Hematopoietic multipotent progenitor cell treated with erythropoietin and hydrocortisone succinate and interleukin-3 and kit ligand, for 17 days (in vitro differentiated cells): ENCODE data around the gene EHMT1.
"Not testable (repeated sequence)": the region's sequence is repeated elsewhere in the genome, so short reads cannot be mapped to it uniquely, and the experiment has no call there.

Experiments
- DNase-seq: peaks from one replicate; pipeline ENCODE4 v3.0.0-alpha.2; 2015; ENCODE audit warnings: low spot score

Gene EHMT1

GRCh38 chr9:137615387-137615871, 3.4 kb upstream of the EHMT1 start:
- no peak for DNase-seq

GRCh38 chr9:137619240-137620047, 639 bp downstream of the EHMT1 start:
- DNase-seq, result no peak

GRCh38 chr9:137620048-137620405, 1.2 kb downstream of the EHMT1 start:
- no peak for DNase-seq

DNA sequence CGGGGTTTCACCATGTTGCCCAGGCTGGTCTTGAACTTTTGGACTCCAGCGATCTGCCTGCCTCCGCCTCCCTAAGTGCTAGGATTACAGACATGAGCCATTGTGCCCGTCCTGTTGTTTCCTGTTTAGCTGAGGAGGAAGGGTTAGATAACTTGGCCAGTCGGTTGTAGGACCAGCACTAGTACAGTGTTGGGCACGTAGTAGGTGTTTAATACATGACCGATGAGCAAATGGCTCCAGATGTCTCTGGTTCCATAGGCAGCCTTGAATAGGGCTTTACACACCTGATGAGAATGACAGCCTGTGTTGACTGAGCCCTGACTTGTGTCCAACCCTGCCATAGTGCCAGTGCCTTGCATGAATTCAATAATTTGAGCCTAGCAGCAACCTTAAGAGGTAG, 1.8 kb downstream of the EHMT1 start:
- no peak for DNase-seq

DNA sequence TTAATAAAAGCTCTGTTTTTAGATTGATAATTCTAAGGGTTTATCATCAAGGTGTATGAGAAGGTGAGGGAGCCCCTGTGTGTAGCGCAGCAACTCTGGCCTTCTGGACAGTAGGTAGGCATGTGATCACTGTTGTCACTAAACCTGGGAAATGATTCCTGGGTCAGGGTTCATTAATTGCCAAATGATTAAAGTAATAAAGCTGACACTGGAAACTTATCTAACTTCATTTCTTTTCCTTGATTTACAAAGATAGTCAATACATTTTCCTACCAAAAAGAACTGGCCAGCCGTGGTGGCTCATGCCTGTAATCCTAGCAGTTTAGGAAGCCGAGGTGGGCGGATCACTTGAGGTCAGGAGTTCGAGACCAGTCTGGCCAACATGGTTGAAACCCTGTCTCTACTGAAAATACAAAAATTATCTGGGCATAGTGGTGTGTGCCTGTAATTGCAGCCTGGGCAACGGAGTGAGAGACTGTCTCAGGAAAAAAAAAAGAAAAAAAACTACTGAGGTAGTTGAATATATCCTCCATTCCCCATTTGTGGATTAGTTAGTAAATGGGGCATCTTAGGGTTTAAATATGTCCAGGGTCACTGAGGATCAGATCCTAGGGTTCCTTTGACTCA, 2.4 kb downstream of the EHMT1 start:
- DNase-seq, result no peak

- not testable (repeated sequence) for DNase-seq
Observed at GRCh38 chr9:137622211-137622610, 3.4 kb downstream of the EHMT1 start.

DNA sequence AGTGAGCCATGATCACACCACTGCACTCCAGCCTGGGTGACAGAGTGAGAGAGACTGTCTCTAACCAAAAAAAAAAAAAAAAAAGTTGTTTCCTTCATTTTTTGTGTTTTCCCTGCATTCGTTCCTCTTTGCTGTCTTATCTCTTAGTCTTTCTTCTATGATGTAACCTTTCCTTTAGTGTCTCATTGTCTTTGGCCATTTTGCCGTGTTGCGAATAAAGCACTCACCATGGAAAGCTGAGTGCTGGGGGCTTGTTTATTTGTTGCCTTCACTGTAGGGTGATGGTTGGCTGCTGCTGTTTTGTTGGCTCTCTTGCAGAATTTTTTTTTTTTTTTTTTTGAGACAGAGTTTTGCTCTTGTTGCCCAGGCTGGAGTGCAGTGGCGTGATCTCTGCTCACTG, 7.7 kb downstream of the EHMT1 start:
- no peak for DNase-seq

DNA sequence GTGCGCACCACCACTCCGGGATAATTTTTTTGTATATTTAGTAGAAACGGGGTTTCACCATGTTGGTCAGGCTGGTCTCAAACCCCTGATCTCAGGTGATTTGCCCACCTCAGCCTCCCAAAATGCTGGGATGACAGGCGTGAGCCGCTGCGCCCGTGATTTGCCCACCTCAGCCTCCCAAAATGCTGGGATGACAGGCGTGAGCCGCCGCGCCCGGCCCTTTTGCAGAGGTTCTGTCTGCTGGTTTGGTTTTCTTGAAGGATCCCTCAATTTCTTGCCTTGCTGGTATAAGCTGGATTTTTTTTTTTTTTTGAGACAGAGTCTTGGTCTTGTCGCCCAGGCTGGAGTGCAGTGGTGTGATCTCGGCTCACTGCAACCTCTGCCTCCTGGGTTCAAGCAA, 8.6 kb downstream of the EHMT1 start:
- not testable (repeated sequence) for DNase-seq

- DNase-seq, result no peak
Observed at GRCh38 chr9:137630126-137630525, 11.3 kb downstream of the EHMT1 start.

GRCh38 chr9:137630679-137631078, 11.9 kb downstream of the EHMT1 start:
- DNase-seq, result no peak

DNA sequence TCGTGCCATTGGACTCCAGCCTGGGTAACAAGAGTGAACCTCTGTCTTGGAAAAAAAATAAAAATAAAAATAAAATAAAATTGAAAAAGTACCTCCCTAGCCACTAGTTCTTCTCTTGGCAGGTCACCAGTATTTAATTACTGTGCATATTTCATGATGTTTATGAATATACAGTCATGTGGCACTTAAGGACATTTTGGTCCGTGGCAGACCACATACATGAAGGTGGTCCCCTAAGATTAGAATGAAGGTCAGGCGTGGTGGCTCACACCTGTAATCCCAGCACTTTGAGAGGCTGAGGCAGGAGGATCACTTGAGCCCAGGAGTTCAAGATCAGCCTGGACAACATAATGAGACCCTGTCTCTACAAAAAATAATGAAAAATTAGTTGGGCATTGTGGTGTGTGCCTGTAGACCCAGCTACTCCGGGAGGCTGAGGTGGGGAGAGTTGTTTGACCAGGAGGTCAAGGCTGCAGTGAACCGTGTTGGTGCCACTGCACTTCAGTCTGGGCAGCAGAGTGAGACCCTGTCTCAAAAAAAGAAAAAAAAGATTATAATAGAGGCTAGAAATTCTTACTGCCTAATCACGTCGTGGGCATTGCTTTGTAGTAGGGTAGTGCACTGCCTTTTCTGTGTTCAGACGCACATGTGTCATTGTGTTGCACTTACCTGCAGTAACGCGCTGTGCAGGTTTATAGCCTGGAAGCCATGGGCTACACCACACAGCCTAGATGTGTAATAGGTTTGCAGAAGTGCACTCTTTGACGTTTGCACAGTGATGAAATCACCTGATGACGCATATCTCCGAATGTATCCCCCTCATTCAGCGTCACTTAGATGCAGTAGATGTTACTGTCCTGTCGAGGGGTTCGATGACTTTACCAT, 12.8 kb downstream of the EHMT1 start:
- DNase-seq, result no peak

- DNase-seq, result no peak
Observed at GRCh38 chr9:137632230-137633161, 13.7 kb downstream of the EHMT1 start.

DNA sequence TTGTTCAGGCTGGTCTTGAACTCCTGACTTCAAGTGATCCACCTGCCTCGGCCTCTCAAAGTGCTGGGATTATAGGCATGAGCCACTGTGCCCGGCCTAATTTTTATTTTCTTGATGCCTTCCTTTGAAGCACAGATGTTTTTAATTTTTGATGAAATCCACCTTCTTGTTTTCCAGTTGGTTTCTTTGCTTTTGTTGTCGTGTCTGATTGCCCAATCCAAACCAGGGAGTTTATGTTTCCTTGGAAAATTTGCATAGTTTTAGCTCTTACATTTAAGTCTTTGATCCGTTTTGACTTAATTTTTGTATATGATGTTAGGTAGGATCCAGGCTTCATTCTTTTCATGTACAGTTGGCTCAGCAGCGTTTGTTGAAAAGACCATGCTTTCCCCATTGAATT, 15.2 kb downstream of the EHMT1 start:
- no peak for DNase-seq

- DNase-seq, result no peak
Observed at GRCh38 chr9:137638680-137639079, 19.9 kb downstream of the EHMT1 start.

DNA sequence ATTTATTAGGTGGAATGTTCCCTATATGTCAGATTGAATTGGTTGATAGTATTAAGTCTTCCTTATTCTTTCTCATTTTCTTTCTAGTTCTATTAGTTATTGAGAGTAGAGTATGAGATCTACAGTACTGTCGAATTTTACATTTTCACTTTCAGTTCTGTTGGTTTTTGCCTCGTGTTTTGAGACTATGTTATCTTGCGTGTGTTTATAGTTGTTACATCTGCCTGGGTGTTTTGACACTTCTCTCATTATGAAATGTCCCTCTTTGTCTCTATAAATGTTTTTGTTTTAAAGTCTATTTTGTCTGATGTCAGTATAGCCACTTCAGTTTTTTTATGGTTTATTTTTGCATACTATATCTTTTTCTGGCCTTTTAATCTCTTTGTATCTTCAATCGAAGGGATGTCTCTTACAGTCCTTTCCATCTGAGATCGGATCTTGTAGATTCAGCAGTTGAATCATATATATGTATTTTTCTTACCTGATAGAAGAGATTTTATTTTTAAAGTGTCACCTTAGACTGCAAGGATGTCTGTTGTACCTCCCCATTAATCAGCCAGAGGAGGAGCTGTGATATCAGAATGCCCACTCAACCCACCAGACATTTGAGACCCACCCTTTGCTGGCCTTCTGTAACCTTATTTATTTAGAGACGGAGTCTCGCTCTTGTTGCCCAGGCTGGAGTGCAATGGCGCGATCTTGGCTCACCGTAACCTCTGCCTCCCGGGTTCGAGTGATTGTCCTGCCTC, 20.7 kb downstream of the EHMT1 start:
- DNase-seq, result peak; percentile 51

DNA sequence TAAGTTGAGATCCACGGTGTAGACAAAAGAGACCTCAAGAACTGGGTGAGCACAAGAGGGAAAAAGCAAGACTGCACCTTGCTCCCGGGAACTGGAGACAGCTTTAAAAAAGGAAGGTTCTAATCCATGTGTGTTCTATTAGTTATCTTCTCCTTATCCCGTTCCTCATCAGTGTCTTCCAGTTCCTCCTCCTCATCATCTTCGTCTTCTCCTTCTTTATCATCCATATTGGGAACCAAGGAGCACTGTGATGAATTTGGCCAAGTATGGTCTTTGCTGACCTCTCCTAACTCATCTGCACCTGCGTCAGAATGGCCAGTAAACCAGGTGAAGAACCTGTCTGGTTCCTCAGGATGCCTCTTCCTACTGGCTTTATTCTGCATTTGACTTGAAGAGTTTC, 22.1 kb downstream of the EHMT1 start:
- no peak for DNase-seq

DNA sequence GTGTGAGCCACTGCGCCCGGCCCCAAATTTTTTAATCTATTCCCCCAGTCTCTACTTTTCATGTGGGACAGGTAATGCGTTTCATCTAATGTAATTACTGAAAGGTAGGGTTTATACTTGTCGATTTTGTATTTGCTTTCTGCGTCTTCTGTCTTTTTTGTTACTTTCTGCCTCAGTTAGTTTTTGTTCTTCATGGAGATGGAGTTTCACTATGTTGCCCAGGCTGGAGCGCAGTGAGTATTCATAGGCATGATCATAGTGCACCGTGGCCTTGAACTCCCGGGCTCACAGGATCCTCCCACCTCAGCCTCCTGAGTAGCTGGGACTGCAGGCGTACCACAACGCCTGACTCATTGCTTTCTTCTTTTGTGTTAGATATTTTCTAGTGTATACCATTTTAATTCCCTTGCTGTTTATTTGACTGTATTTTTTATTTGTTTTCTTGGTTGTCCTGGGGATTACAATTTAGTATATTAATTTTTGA, 23.4 kb downstream of the EHMT1 start:
- DNase-seq, result no peak

DNA sequence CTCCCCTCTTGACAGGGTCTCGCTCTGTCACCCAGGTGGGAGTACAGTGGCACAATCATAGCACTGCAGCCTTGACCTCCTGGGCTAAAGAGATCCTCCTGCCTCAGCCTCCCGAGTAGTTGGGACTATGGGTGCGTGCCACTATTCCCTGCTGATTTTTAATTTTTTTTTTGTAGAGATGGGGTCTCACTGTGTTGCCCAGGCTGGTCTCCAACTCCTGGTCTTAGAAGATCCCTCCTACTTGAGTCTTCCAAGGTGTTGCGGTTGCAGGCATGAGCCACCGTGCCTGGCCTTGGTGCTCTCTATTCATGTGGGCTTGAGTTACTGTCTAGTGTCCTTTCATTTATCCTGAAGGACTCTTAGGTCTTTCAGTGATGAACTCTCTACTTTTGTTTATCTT, 24.1 kb downstream of the EHMT1 start:
- no peak for DNase-seq

DNA sequence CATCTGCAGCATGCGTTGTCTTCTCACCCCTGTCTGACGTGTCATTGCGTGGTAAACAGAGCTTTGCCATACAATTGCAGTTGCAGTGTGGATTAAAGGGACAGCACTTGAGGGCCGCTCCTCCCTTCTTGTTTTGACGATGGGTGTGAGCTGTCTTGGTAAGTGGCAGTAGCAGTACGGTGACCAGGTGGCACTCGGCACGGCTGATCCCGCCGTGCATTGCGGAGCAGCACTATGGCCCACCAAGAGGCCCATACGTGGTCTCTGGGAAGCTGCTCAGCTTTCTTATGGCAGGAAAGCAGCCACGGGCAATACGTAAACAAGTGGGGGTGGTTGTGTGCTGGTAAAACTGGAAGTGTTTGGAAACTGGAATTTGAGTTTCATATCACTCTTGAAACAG, 25.1 kb downstream of the EHMT1 start:
- DNase-seq, result no peak

DNA sequence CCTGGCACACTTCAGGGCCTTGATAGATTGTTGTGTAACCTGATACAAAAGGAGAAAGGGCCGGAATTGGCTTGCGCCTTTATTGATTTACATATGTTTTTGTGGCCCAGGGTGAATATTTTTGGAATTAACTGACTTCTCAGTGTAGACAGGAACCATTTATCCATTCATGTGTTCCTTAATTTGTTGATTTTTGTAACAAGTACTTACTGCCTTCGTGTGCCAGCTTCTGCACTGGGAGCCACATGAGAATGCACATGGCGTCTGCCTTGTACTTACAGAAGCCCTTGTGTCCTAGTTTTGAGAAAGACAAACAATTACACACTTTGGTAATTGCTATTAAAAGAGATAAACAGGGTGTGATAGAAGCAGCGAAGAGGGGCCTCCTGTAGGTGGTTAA, 26.4 kb downstream of the EHMT1 start:
- no peak for DNase-seq

GRCh38 chr9:137646341-137646740, 27.5 kb downstream of the EHMT1 start:
- no peak for DNase-seq
